H9 (cell line): ENCODE results near the gene GRID2. TPM values are rescaled to one million over a fixed set of nuclear protein-coding genes. Genes with fewer than 3 reads are reported as not detected.

Source experiments
- DNase-seq: peaks from one replicate; pipeline ENCODE4 v3.0.0-alpha.2; 2017
- H2AFZ ChIP-seq: one replicate; pipeline ENCODE4 v1.6.1; 2013; ENCODE audit warnings: mild to moderate bottlenecking, low read length, control low read depth, moderate library complexity
- H2AK5ac ChIP-seq: 2 replicates; pipeline ENCODE4 v1.6.1; 2013; ENCODE audit warnings: low read length, control low read depth, mixed read lengths; ENCODE audit not compliant: insufficient read length
- H2BK120ac ChIP-seq: one replicate; pipeline ENCODE4 v1.6.1; 2013; ENCODE audit warnings: low read depth, mild to moderate bottlenecking, low read length, control low read depth, inconsistent platforms; ENCODE audit not compliant: poor library complexity, severe bottlenecking
- H2BK12ac ChIP-seq: 2 replicates; pipeline ENCODE4 v1.6.1; 2013; ENCODE audit warnings: low read length, control low read depth, mixed read lengths, low read depth; ENCODE audit not compliant: insufficient read length
- H2BK15ac ChIP-seq: 2 replicates; pipeline ENCODE4 v1.6.1; 2013; ENCODE audit warnings: low read depth, low read length, control low read depth
- H2BK20ac ChIP-seq: one replicate; pipeline ENCODE4 v1.6.1; 2013; ENCODE audit warnings: low read depth, mild to moderate bottlenecking, low read length, control low read depth, inconsistent platforms; ENCODE audit not compliant: poor library complexity, severe bottlenecking
- H2BK5ac ChIP-seq: 2 replicates; pipeline ENCODE4 v1.6.1; 2013; ENCODE audit warnings: low read length, control low read depth, mixed read lengths; ENCODE audit not compliant: insufficient read length
- H3K14ac ChIP-seq: 2 replicates; pipeline ENCODE4 v1.6.1; 2013; ENCODE audit warnings: low read length, control low read depth; ENCODE audit not compliant: insufficient read depth
- H3K18ac ChIP-seq: 2 replicates; pipeline ENCODE4 v1.6.1; 2013; ENCODE audit warnings: low read depth, mild to moderate bottlenecking, mixed read lengths, low read length, control low read depth; ENCODE audit not compliant: insufficient read length
- H3K23ac ChIP-seq: 2 replicates; pipeline ENCODE4 v1.6.1; 2013; ENCODE audit warnings: low read length, control low read depth, mixed read lengths, low read depth; ENCODE audit not compliant: insufficient read length
- H3K23me2 ChIP-seq: 2 replicates; pipeline ENCODE4 v1.6.1; 2013; ENCODE audit warnings: low read depth, mild to moderate bottlenecking, mixed read lengths, low read length, control low read depth; ENCODE audit not compliant: insufficient read length, poor library complexity, severe bottlenecking
- H3K27ac ChIP-seq: 2 replicates; pipeline ENCODE4 v1.5.1; 2013; ENCODE audit warnings: low read length, control low read depth, mixed read lengths, low read depth; ENCODE audit not compliant: insufficient read length
- H3K27me3 ChIP-seq: 2 replicates; pipeline ENCODE4 v1.6.1; 2013; ENCODE audit warnings: low read length, control low read depth, inconsistent platforms; ENCODE audit not compliant: insufficient read depth
- H3K4ac ChIP-seq: 2 replicates; pipeline ENCODE4 v1.6.1; 2013; ENCODE audit warnings: low read depth, mild to moderate bottlenecking, control low read depth, inconsistent platforms, low read length, moderate library complexity
- H3K4me1 ChIP-seq: 2 replicates; pipeline ENCODE4 v1.6.1; 2013; ENCODE audit warnings: low read length, control low read depth, inconsistent platforms; ENCODE audit not compliant: insufficient read depth
- H3K4me2 ChIP-seq: 2 replicates; pipeline ENCODE4 v1.6.1; 2013; ENCODE audit warnings: low read length, control low read depth, mixed read lengths; ENCODE audit not compliant: insufficient read length, insufficient read depth
- H3K56ac ChIP-seq: 2 replicates; pipeline ENCODE4 v1.6.1; 2013; ENCODE audit warnings: low read depth, mild to moderate bottlenecking, mixed read lengths, low read length, control low read depth; ENCODE audit not compliant: insufficient read length
- H3K79me1 ChIP-seq: 2 replicates; pipeline ENCODE4 v1.6.1; 2013; ENCODE audit warnings: low read depth, mild to moderate bottlenecking, moderate library complexity, low read length, control low read depth, inconsistent platforms; ENCODE audit not compliant: insufficient read depth, poor library complexity, severe bottlenecking
- H3K79me2 ChIP-seq: 2 replicates; pipeline ENCODE4 v1.6.1; 2013; ENCODE audit warnings: low read length, control low read depth, inconsistent platforms; ENCODE audit not compliant: insufficient read depth
- H3K9ac ChIP-seq: 2 replicates; pipeline ENCODE4 v1.6.1; 2013; ENCODE audit warnings: low read length, control low read depth, mixed read lengths; ENCODE audit not compliant: insufficient read length; ENCODE audit errors: extremely low read depth
- H3K9me3 ChIP-seq: one replicate; pipeline ENCODE4 v1.6.1; 2013; ENCODE audit warnings: low read depth, low read length, inconsistent platforms; ENCODE audit not compliant: control insufficient read depth
- H3T11ph ChIP-seq: one replicate; pipeline ENCODE4 v1.6.1; 2013; ENCODE audit warnings: mild to moderate bottlenecking, low read length, control low read depth, inconsistent platforms
- H4K20me1 ChIP-seq: one replicate; pipeline ENCODE4 v1.6.1; 2013; ENCODE audit not compliant: control insufficient read depth, insufficient read length, insufficient read depth
- H4K5ac ChIP-seq: 2 replicates; pipeline ENCODE4 v1.6.1; 2013; ENCODE audit warnings: low read depth, mild to moderate bottlenecking, mixed read lengths, low read length, control low read depth; ENCODE audit not compliant: insufficient read length
- H4K8ac ChIP-seq: replicated peaks from 2 replicates; pipeline ENCODE4 v1.6.1; 2013; ENCODE audit warnings: low read length, control low read depth, mixed read lengths, low read depth; ENCODE audit not compliant: insufficient read length
- H4K91ac ChIP-seq: 2 replicates; pipeline ENCODE4 v1.6.1; 2013; ENCODE audit warnings: low read depth, mild to moderate bottlenecking, moderate library complexity, mixed read lengths, low read length, control low read depth; ENCODE audit not compliant: insufficient read length
- H3K27ac Mint-ChIP-seq, 3 experiments: 2 replicates in 2 of 3; 3 replicates in 1 of 3; pipeline ENCODE4 v1.8.0; 2020 to 2021; ENCODE audit warnings: mixed read lengths in 3 of 3, mild to moderate bottlenecking in 1 of 3, moderate library complexity in 1 of 3
- H3K27me3 Mint-ChIP-seq: 2 replicates; pipeline ENCODE4 v1.8.0; 2021; ENCODE audit warnings: low read depth, mild to moderate bottlenecking, moderate library complexity, mixed read lengths
- H3K36me3 Mint-ChIP-seq, 3 experiments: 2 replicates in 2 of 3; 3 replicates in 1 of 3; pipeline ENCODE4 v1.8.0; 2020 to 2021; ENCODE audit warnings: low read depth in 3 of 3, mixed read lengths in 3 of 3; ENCODE audit not compliant: insufficient read depth in 1 of 3
- H3K4me1 Mint-ChIP-seq, 2 experiments: 2 replicates each; pipeline ENCODE4 v1.8.0; 2020; ENCODE audit warnings: mixed read lengths in 2 of 2
- H3K4me3 Mint-ChIP-seq, 2 experiments: 2 replicates in 1 of 2; 3 replicates in 1 of 2; pipeline ENCODE4 v1.8.0; 2020 to 2021; ENCODE audit warnings: mild to moderate bottlenecking in 2 of 2, mixed read lengths in 2 of 2, moderate library complexity in 1 of 2
- H3K9me3 Mint-ChIP-seq, 2 experiments: 2 replicates in 1 of 2; 3 replicates in 1 of 2; pipeline ENCODE4 v1.8.0; 2020; ENCODE audit warnings: mild to moderate bottlenecking in 2 of 2, mixed read lengths in 2 of 2, moderate library complexity in 1 of 2
- CTCF ChIP-seq: fragments of 200-600 bp; sonication (generic); conservative IDR thresholded peaks from 3 replicates; pipeline ENCODE4 v1.8.0; 2021; ENCODE audit warnings: antibody characterized with exemption, mild to moderate bottlenecking
- WGBS: extraction: QIAGEN DNeasy Blood & Tissue Kit; methylation state at CpG from one replicate; pipeline ENCODE4 v1.1.7; 2013; ENCODE audit warnings: missing lambda C conversion rate, low lambda C conversion rate, mixed read lengths; ENCODE audit not compliant: insufficient read length; ENCODE audit errors: extremely low coverage; 5-methylcytosine and 5-hydroxymethylcytosine counted together
- total RNA-seq: library from RNA; stranded (reverse); gene quantifications from 2 replicates; pipeline ENCODE4 v1.2.1, GENCODE V29; 2021

Gene GRID2
- total RNA-seq, 1 experiment from 2014 or later, result 21.8 TPM

GRCh38 chr4:93771640-93772411 lies 1468.1 kb downstream of the GRID2 start:
- Histone ChIP-seq H3K23me2 (no peaks in the 10 kb centered on the region), H2BK12ac (no peak overlapping the region), H3K79me1 (no peaks in the 10 kb centered on the region), H2BK15ac (no peak overlapping the region), H2AK5ac (no peak overlapping the region), H3K14ac (no peak overlapping the region), H2BK120ac (no peak overlapping the region), H3K4me2 (no peak overlapping the region), H2BK20ac (no peak overlapping the region), H2AFZ (no peak overlapping the region), H3K18ac (no peak overlapping the region), H3K9ac (no peak overlapping the region), H3K27me3 (no peaks in the 10 kb centered on the region), H3K23ac (no peak overlapping the region), H3K27ac (no peak overlapping the region), H4K91ac (no peak overlapping the region), H4K20me1 (no peaks in the 10 kb centered on the region), H3K56ac (no peak overlapping the region), H3K79me2 (no peaks in the 10 kb centered on the region), H3K4ac (no peak overlapping the region), H2BK5ac (no peak overlapping the region), H3K9me3 (no peaks in the 10 kb centered on the region), H3K4me1 (no peaks in the 10 kb centered on the region), H4K5ac (no peak overlapping the region), H3T11ph (no peak overlapping the region), H4K8ac (no peak overlapping the region)
- Mint-ChIP-seq H3K9me3 (no peaks in the 10 kb centered on the region), H3K4me3 (no peak overlapping the region), H3K4me1 (no peaks in the 10 kb centered on the region), H3K27me3 (no peaks in the 10 kb centered on the region; the same call in 1 of the 2 replicates), H3K36me3 (no peaks in the 10 kb centered on the region; a peak in 1 of 7 replicates), H3K27ac (no peak overlapping the region)
- no CpG with 5 or more reads among the region's 8 CpGs for WGBS
- no peak for DNase-seq
- TF ChIP-seq CTCF, result no peak
